HUES6 (cell line): ENCODE results near the gene OLFM1.

Source experiments
- H3K27ac ChIP-seq: 2 replicates; pipeline ENCODE4 v1.7.0; 2013; ENCODE audit warnings: low read depth, mild to moderate bottlenecking, low read length, inconsistent platforms
- H3K27me3 ChIP-seq: 2 replicates; pipeline ENCODE4 v1.6.1; 2013; ENCODE audit warnings: low read length; ENCODE audit not compliant: control insufficient read depth, insufficient read depth
- H3K36me3 ChIP-seq: 2 replicates; pipeline ENCODE4 v1.6.1; 2013; ENCODE audit warnings: low read length; ENCODE audit not compliant: control insufficient read depth, insufficient read depth
- H3K4me1 ChIP-seq: 2 replicates; pipeline ENCODE4 v1.6.1; 2013; ENCODE audit warnings: low read length; ENCODE audit not compliant: control insufficient read depth, insufficient read depth
- H3K4me3 ChIP-seq: 2 replicates; pipeline ENCODE4 v1.5.1; 2013; ENCODE audit warnings: low read depth, low read length
- H3K9ac ChIP-seq: one replicate; pipeline ENCODE4 v1.6.1; 2013; ENCODE audit warnings: mild to moderate bottlenecking, low read length
- H3K9me3 ChIP-seq: 2 replicates; pipeline ENCODE4 v1.6.1; 2013; ENCODE audit warnings: low read depth, low read length; ENCODE audit not compliant: control insufficient read depth, insufficient read depth

Gene OLFM1

GRCh38 chr9:135102331-135102730 is 14.9 kb downstream of the OLFM1 start:
- H3K9me3 ChIP-seq, result no peaks in the 10 kb centered on the region
- no peaks in the 10 kb centered on the region for H3K27me3 ChIP-seq
- no peak overlapping the region for H3K27ac ChIP-seq
- H3K36me3 ChIP-seq, result no peaks in the 10 kb centered on the region
- no peak overlapping the region for H3K4me3 ChIP-seq
- no peak overlapping the region for H3K9ac ChIP-seq
- peaks cover 15% of the 10 kb centered on the region for H3K4me1 ChIP-seq

- Histone ChIP-seq H3K4me3 (no peak overlapping the region), H3K36me3 (no peaks in the 10 kb centered on the region), H3K9ac (no peak overlapping the region), H3K4me1 (peaks cover 22% of the 10 kb centered on the region), H3K9me3 (no peaks in the 10 kb centered on the region), H3K27me3 (no peaks in the 10 kb centered on the region), H3K27ac (no peak overlapping the region)
Observed at GRCh38 chr9:135103001-135103446, 15.6 kb downstream of the OLFM1 start.

- Histone ChIP-seq H3K4me1 (peaks cover 24% of the 10 kb centered on the region), H3K27ac (no peak overlapping the region), H3K27me3 (no peaks in the 10 kb centered on the region), H3K36me3 (no peaks in the 10 kb centered on the region), H3K9ac (no peak overlapping the region), H3K9me3 (no peaks in the 10 kb centered on the region), H3K4me3 (no peak overlapping the region)
Observed at GRCh38 chr9:135103931-135104639, 16.6 kb downstream of the OLFM1 start.

GRCh38 chr9:135104761-135105160 is 17.3 kb downstream of the OLFM1 start:
- H3K36me3 ChIP-seq, result no peaks in the 10 kb centered on the region
- no peak overlapping the region for H3K27ac ChIP-seq
- no peaks in the 10 kb centered on the region for H3K27me3 ChIP-seq
- no peak overlapping the region for H3K4me3 ChIP-seq
- H3K9me3 ChIP-seq, result no peaks in the 10 kb centered on the region
- H3K4me1 ChIP-seq, result peaks cover 24% of the 10 kb centered on the region
- H3K9ac ChIP-seq, result no peak overlapping the region

- no peak overlapping the region for H3K4me3 ChIP-seq
- H3K27me3 ChIP-seq, result no peaks in the 10 kb centered on the region
Observed at GRCh38 chr9:135105211-135105745, 17.8 kb downstream of the OLFM1 start.

GRCh38 chr9:135105938-135106491 is 18.5 kb downstream of the OLFM1 start:
- H3K27ac ChIP-seq, result no peak overlapping the region
- no peaks in the 10 kb centered on the region for H3K27me3 ChIP-seq

More at GRCh38 chr9:135105211-135105745, 17.8 kb downstream of the OLFM1 start:
- H3K36me3 ChIP-seq, result no peaks in the 10 kb centered on the region
- no peak overlapping the region for H3K9ac ChIP-seq
- peaks cover 29% of the 10 kb centered on the region for H3K4me1 ChIP-seq
- no peaks in the 10 kb centered on the region for H3K9me3 ChIP-seq
- H3K27ac ChIP-seq, result no peak overlapping the region

GRCh38 chr9:135106551-135107270 is 19.2 kb downstream of the OLFM1 start:
- H3K4me3 ChIP-seq, result no peak overlapping the region
- no peak overlapping the region for H3K9ac ChIP-seq
- no peaks in the 10 kb centered on the region for H3K27me3 ChIP-seq
- H3K27ac ChIP-seq, result no peak overlapping the region
- H3K36me3 ChIP-seq, result no peaks in the 10 kb centered on the region
- peaks cover 29% of the 10 kb centered on the region for H3K4me1 ChIP-seq
- H3K9me3 ChIP-seq, result no peaks in the 10 kb centered on the region

More at GRCh38 chr9:135105938-135106491, 18.5 kb downstream of the OLFM1 start:
- Histone ChIP-seq H3K36me3 (no peaks in the 10 kb centered on the region), H3K9ac (no peak overlapping the region), H3K9me3 (no peaks in the 10 kb centered on the region), H3K4me3 (no peak overlapping the region), H3K4me1 (peaks cover 29% of the 10 kb centered on the region)

- H3K9ac ChIP-seq, result no peak overlapping the region
- H3K9me3 ChIP-seq, result no peaks in the 10 kb centered on the region
- no peaks in the 10 kb centered on the region for H3K27me3 ChIP-seq
- H3K36me3 ChIP-seq, result no peaks in the 10 kb centered on the region
- H3K27ac ChIP-seq, result no peak overlapping the region
- H3K4me3 ChIP-seq, result no peak overlapping the region
- H3K4me1 ChIP-seq, result peaks cover 29% of the 10 kb centered on the region
Observed at GRCh38 chr9:135107581-135108235, 20.2 kb downstream of the OLFM1 start.

- Histone ChIP-seq H3K36me3 (no peaks in the 10 kb centered on the region), H3K27ac (no peak overlapping the region), H3K9ac (no peak overlapping the region), H3K9me3 (no peaks in the 10 kb centered on the region), H3K4me3 (no peak overlapping the region), H3K4me1 (peaks cover 29% of the 10 kb centered on the region), H3K27me3 (no peaks in the 10 kb centered on the region)
Observed at GRCh38 chr9:135108831-135109510, 21.5 kb downstream of the OLFM1 start.

GRCh38 chr9:135109650-135110049 is 22.2 kb downstream of the OLFM1 start:
- H3K9ac ChIP-seq, result no peak overlapping the region
- peaks cover 29% of the 10 kb centered on the region for H3K4me1 ChIP-seq
- no peak overlapping the region for H3K27ac ChIP-seq
- no peaks in the 10 kb centered on the region for H3K27me3 ChIP-seq
- H3K9me3 ChIP-seq, result no peaks in the 10 kb centered on the region
- H3K36me3 ChIP-seq, result no peaks in the 10 kb centered on the region
- no peak overlapping the region for H3K4me3 ChIP-seq
